Liver (tissue), 9 donors: ENCODE results near the gene SCUBE1. TPM values are rescaled to one million over a fixed set of nuclear protein-coding genes. Genes with fewer than 3 reads are reported as not detected.

Source experiments
- DNase-seq: peaks from one replicate; pipeline ENCODE4 v3.0.0-alpha.2; 2017; ENCODE audit warnings: low spot score
- H3K27ac ChIP-seq, 2 donors: one replicate each; pipeline ENCODE4 v1.7.0; 2013; ENCODE audit warnings: inconsistent platforms in 2 of 2, low read length in 2 of 2, control low read depth in 1 of 2, low read depth in 1 of 2, mild to moderate bottlenecking in 1 of 2
- H3K27me3 ChIP-seq, 4 donors: one replicate each; pipeline versions ENCODE4 v1.6.1 to v1.7.0; 2013; ENCODE audit warnings: low read length in 3 of 4, inconsistent platforms in 1 of 4, mild to moderate bottlenecking in 1 of 4, moderate library complexity in 1 of 4; ENCODE audit not compliant: control insufficient read depth in 4 of 4, insufficient read depth in 4 of 4
- H3K36me3 ChIP-seq, 4 donors: one replicate each; pipeline versions ENCODE4 v1.6.1 to v1.7.0; 2013; ENCODE audit warnings: low read length in 3 of 4, mild to moderate bottlenecking in 3 of 4, low read depth in 1 of 4, moderate library complexity in 1 of 4; ENCODE audit not compliant: control insufficient read depth in 4 of 4, insufficient read depth in 3 of 4
- H3K4me1 ChIP-seq, 4 donors: one replicate each; pipeline versions ENCODE4 v1.6.1 to v1.7.0; 2013; ENCODE audit warnings: low read length in 3 of 4, mild to moderate bottlenecking in 3 of 4, moderate library complexity in 1 of 4; ENCODE audit not compliant: control insufficient read depth in 4 of 4, insufficient read depth in 4 of 4
- H3K4me3 ChIP-seq, 3 donors: one replicate each; pipeline versions ENCODE4 v1.6.1 to v1.7.0; 2013; ENCODE audit warnings: low read length in 3 of 3, control low read depth in 1 of 3, low read depth in 1 of 3, mild to moderate bottlenecking in 1 of 3
- H3K9ac ChIP-seq, 2 donors: one replicate each; pipeline ENCODE4 v1.7.0; 2013; ENCODE audit warnings: low read length in 2 of 2, mild to moderate bottlenecking in 2 of 2, moderate library complexity in 2 of 2, control low read depth in 1 of 2, low read depth in 1 of 2
- H3K9me3 ChIP-seq, 4 donors: one replicate each; pipeline versions ENCODE4 v1.6.1 to v1.7.0; 2013; ENCODE audit warnings: low read length in 3 of 4; ENCODE audit not compliant: control insufficient read depth in 4 of 4
- EGR1 ChIP-seq, 2 donors: IDR thresholded peaks; 2 replicates each; pipeline ENCODE4 v1.6.1; 2016 to 2018; ENCODE audit warnings: antibody characterized with exemption in 2 of 2, low read depth in 2 of 2
- FOXA1 ChIP-seq: IDR thresholded peaks from 2 replicates; pipeline ENCODE4 v1.6.1; 2016; ENCODE audit warnings: antibody characterized with exemption
- FOXA2 ChIP-seq: IDR thresholded peaks from 2 replicates; pipeline ENCODE4 v1.6.1; 2016; ENCODE audit warnings: antibody characterized with exemption
- HNF4A ChIP-seq, 2 donors: conservative IDR thresholded peaks; 2 replicates each; pipeline ENCODE4 v1.6.1; 2016; ENCODE audit warnings: antibody characterized with exemption in 2 of 2, mild to moderate bottlenecking in 2 of 2
- HNF4G ChIP-seq: IDR thresholded peaks from 2 replicates; pipeline ENCODE4 v1.6.1; 2016; ENCODE audit warnings: antibody characterized with exemption
- JUND ChIP-seq, 2 donors: IDR thresholded peaks; 2 replicates each; pipeline ENCODE4 v1.6.1; 2016; ENCODE audit warnings: antibody characterized with exemption in 2 of 2
- NR2F2 ChIP-seq: IDR thresholded peaks from 2 replicates; pipeline ENCODE4 v1.6.1; 2016; ENCODE audit warnings: antibody characterized with exemption
- RAD21 ChIP-seq, 2 donors: IDR thresholded peaks; 2 replicates each; pipeline ENCODE4 v1.6.1; 2016; ENCODE audit warnings: antibody characterized with exemption in 2 of 2, mild to moderate bottlenecking in 2 of 2
- RXRA ChIP-seq, 2 donors: IDR thresholded peaks; 2 replicates each; pipeline ENCODE4 v1.6.1; 2017 to 2018; ENCODE audit warnings: antibody characterized with exemption in 2 of 2, mild to moderate bottlenecking in 1 of 2
- SP1 ChIP-seq: IDR thresholded peaks from 2 replicates; pipeline ENCODE4 v1.6.1; 2018; ENCODE audit warnings: antibody characterized with exemption, mild to moderate bottlenecking
- YY1 ChIP-seq: IDR thresholded peaks from 2 replicates; pipeline ENCODE4 v1.6.1; 2016; ENCODE audit warnings: antibody characterized with exemption, mild to moderate bottlenecking
- WGBS: extraction: QIAGEN DNeasy Blood & Tissue Kit; methylation state at CpG from one replicate; pipeline ENCODE4 v1.1.7; 2013; 5-methylcytosine and 5-hydroxymethylcytosine counted together
- polyA plus RNA-seq, 2 donors: library from polyadenylated mRNA; stranded (reverse) in 1 of 2; unstranded in 1 of 2; fragments of 200-250 nt in 1 of 2; fragments of >200 nt in 1 of 2; fragmentation: Nextera tagmentation in 1 of 2; extraction: Ambion mirVana in 1 of 2; gene quantifications; one replicate each; pipeline versions ENCODE4 v1.2.1 to v1.2.3, GENCODE V29; 2013 to 2015
- total RNA-seq, 2 donors: library from RNA; depleted of rRNA; stranded (reverse); fragments of >200 nt; gene quantifications; one replicate each; pipeline ENCODE4 v1.2.3, GENCODE V29; 2014
- TF ChIP-seq, protein P1 (sequence below): IDR thresholded peaks from 2 replicates; pipeline ENCODE4 v1.6.1; 2016; ENCODE audit warnings: antibody characterized with exemption
- TF ChIP-seq, protein P2 (sequence below): IDR thresholded peaks from 2 replicates; pipeline ENCODE4 v1.6.1; 2016; ENCODE audit warnings: antibody characterized with exemption
- TF ChIP-seq, protein P3 (sequence below): IDR thresholded peaks from 2 replicates; pipeline ENCODE4 v1.6.1; 2016; ENCODE audit warnings: antibody characterized with exemption, mild to moderate bottlenecking
- TF ChIP-seq, protein P4 (sequence below): fragments of 150-350 bp; IDR thresholded peaks from 2 replicates; pipeline ENCODE4 v1.5.1; 2017; ENCODE audit warnings: improper control_type of control experiment, low read depth, low read length; ENCODE audit not compliant: missing input control
- donor health status: healthy.
- donor health status: healthy.
- donor health status: healthy.
- donor health status: healthy.
- donor health status: healthy.

SCUBE1 gene
- total and polyA plus RNA-seq, 4 donors: 0.07 to 0.46 (median 0.08) TPM; not detected in 1

DNA sequence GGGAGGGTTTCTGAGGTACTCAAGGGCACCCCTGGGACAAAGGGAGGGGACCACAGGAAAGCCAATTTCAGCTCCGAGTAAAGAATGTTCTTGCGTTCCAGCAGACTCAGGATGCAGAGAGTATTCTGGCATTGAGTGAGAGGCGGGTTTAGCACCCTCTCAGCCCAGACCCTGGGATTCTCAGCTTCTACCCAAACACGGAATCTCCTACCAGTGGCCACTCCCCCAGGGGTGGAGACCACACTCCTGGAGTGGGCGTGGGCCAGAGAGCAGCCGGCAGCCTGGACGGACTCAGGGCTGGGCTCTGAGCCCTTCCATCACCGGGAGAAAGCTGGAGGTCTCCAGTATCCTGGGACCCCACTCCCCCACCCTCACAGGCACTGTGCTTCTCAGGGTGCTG lies 130.1 kb downstream of the SCUBE1 start:
- H3K4me1 ChIP-seq: no peaks in the 10 kb centered on the region
- H3K9me3 ChIP-seq: no peaks in the 10 kb centered on the region
- no peaks in the 10 kb centered on the region for H3K36me3 ChIP-seq
- no peak overlapping the region for H3K27ac ChIP-seq
- WGBS: 58% methylated on average over 8 of the region's 8 CpGs
- no peak for DNase-seq
- TF ChIP-seq SP1: no peak
- TF ChIP-seq EGR1 (IDR thresholded peaks at IDR 0.05; ENCODE audit: low read depth in 2 of 2): no peak
- TF ChIP-seq, protein P1, sequence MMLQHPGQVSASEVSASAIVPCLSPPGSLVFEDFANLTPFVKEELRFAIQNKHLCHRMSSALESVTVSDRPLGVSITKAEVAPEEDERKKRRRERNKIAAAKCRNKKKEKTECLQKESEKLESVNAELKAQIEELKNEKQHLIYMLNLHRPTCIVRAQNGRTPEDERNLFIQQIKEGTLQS: no peak
- TF ChIP-seq, protein P2, sequence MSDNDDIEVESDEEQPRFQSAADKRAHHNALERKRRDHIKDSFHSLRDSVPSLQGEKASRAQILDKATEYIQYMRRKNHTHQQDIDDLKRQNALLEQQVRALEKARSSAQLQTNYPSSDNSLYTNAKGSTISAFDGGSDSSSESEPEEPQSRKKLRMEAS: no peak
- TF ChIP-seq FOXA2: no peak
- TF ChIP-seq JUND (IDR thresholded peaks at IDR 0.05): no peak
- TF ChIP-seq, protein P3, sequence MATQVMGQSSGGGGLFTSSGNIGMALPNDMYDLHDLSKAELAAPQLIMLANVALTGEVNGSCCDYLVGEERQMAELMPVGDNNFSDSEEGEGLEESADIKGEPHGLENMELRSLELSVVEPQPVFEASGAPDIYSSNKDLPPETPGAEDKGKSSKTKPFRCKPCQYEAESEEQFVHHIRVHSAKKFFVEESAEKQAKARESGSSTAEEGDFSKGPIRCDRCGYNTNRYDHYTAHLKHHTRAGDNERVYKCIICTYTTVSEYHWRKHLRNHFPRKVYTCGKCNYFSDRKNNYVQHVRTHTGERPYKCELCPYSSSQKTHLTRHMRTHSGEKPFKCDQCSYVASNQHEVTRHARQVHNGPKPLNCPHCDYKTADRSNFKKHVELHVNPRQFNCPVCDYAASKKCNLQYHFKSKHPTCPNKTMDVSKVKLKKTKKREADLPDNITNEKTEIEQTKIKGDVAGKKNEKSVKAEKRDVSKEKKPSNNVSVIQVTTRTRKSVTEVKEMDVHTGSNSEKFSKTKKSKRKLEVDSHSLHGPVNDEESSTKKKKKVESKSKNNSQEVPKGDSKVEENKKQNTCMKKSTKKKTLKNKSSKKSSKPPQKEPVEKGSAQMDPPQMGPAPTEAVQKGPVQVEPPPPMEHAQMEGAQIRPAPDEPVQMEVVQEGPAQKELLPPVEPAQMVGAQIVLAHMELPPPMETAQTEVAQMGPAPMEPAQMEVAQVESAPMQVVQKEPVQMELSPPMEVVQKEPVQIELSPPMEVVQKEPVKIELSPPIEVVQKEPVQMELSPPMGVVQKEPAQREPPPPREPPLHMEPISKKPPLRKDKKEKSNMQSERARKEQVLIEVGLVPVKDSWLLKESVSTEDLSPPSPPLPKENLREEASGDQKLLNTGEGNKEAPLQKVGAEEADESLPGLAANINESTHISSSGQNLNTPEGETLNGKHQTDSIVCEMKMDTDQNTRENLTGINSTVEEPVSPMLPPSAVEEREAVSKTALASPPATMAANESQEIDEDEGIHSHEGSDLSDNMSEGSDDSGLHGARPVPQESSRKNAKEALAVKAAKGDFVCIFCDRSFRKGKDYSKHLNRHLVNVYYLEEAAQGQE: no peak
- H3K9ac ChIP-seq: no peak overlapping the region
- H3K4me3 ChIP-seq: no peak overlapping the region
- H3K27me3 ChIP-seq: no peaks in the 10 kb centered on the region

DNA sequence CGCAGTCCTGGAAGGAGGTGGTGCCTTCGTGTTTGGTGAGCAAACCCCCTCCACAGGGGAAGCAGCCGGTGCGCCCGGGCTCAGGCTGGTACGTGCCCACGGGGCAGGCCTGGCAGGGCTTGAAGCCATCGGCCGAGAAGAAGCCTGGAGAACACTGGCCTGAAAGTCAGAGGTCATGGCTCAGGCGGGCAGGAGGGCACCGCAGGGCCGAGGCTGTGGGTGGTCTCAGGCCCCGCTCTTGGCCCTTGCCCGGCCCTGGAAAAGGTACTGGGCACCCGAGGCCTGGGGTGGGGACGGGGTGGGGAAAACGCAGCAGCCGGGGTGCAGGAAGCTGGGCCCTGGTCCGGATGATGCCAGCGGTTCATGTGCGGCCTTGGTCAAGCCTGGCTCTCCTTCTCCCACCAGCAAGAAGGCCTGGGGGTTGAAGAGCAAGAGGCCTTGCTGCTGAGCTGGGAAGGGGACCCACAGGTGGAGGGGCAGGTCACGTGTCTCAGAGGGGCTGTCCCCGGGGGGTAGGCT lies 130.7 kb downstream of the SCUBE1 start:
- Histone ChIP-seq H3K36me3 (no peaks in the 10 kb centered on the region), H3K27ac (no peak overlapping the region), H3K4me3 (no peak overlapping the region), H3K9ac (no peak overlapping the region), H3K4me1 (no peaks in the 10 kb centered on the region), H3K27me3 (no peaks in the 10 kb centered on the region), H3K9me3 (no peaks in the 10 kb centered on the region)
- TF ChIP-seq RXRA (IDR thresholded peaks at IDR 0.05): no peak
- TF ChIP-seq SP1: no peak
- no peak for TF ChIP-seq RAD21 (IDR thresholded peaks at IDR 0.05)
- no peak for TF ChIP-seq NR2F2
- no peak for TF ChIP-seq FOXA1
- TF ChIP-seq JUND (IDR thresholded peaks at IDR 0.05): no peak
- TF ChIP-seq, protein P4, sequence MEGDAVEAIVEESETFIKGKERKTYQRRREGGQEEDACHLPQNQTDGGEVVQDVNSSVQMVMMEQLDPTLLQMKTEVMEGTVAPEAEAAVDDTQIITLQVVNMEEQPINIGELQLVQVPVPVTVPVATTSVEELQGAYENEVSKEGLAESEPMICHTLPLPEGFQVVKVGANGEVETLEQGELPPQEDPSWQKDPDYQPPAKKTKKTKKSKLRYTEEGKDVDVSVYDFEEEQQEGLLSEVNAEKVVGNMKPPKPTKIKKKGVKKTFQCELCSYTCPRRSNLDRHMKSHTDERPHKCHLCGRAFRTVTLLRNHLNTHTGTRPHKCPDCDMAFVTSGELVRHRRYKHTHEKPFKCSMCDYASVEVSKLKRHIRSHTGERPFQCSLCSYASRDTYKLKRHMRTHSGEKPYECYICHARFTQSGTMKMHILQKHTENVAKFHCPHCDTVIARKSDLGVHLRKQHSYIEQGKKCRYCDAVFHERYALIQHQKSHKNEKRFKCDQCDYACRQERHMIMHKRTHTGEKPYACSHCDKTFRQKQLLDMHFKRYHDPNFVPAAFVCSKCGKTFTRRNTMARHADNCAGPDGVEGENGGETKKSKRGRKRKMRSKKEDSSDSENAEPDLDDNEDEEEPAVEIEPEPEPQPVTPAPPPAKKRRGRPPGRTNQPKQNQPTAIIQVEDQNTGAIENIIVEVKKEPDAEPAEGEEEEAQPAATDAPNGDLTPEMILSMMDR: no peak
- TF ChIP-seq FOXA2: no peak
- TF ChIP-seq HNF4G: no peak
- TF ChIP-seq, protein P1: no peak
- no peak for TF ChIP-seq EGR1 (IDR thresholded peaks at IDR 0.05; ENCODE audit: low read depth in 2 of 2)
- no peak for TF ChIP-seq HNF4A (conservative IDR thresholded peaks at IDR 0.05)
- TF ChIP-seq, protein P3: no peak
- TF ChIP-seq YY1: no peak
- TF ChIP-seq, protein P2: no peak
- 90% methylated on average over 23 of the region's 23 CpGs for WGBS
- no peak for DNase-seq
